Measurements from ENCODE around the gene KLHL17.

Gene KLHL17

DNA sequence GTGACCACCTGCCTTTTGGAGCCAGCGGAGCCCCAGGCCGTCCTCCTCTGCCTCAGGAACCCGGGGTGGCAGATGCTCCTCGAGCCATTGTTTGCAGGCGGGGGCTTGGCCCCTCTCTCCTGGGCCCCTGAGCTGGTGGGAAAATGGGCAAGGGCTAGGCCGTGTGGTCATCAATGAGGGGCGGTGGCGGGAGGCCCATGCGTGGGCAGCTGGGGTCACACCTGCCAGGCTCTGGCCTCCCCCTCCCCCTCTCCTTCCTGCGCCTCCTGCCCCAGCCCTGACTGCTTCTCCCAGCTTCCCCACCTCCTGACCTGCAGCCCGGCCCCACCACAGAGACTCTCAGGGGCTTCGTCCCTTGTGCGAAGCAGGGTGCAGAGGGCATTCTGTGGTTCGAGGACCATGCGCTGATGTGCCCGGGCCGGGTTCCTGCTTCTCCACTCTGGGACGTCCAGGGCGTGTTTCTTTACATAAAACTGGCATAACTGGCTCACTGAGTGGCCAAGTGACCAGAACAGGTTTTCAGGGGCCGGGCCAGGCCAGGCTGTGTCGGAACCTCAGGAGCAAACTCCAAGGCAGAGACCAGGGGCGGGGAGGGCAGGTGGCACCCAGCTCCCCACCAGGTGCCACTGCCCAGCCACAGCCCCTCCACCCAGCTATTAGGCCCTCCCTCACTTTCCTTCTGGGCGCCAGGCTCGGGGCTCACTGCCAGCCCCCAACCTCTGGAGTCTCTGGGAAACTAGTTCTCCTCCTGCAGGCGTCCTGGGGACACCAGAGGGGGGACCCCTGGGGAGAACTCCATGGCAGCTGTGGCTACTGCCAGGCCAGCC lies 27.4 kb upstream of the KLHL17 start:
- TF ChIP-seq CTCF (conservative IDR thresholded peaks at IDR 0.05; ENCODE audit: control insufficient read depth, insufficient read depth, low read depth, low read length): no peak
- no peak overlapping the region for H3K4me3 ChIP-seq (ENCODE audit: control insufficient read depth, low read depth, low read length)
- DNase-seq (ENCODE audit: low read depth): no peak

GRCh38 chr1:933603-933940 lies 26.8 kb upstream of the KLHL17 start:
- no peak for DNase-seq (ENCODE audit: low read depth)
- TF ChIP-seq CTCF (conservative IDR thresholded peaks at IDR 0.05; ENCODE audit: control insufficient read depth, insufficient read depth, low read depth, low read length): no peak

GRCh38 chr1:934991-935750 lies 25.2 kb upstream of the KLHL17 start:
- no peak for DNase-seq (ENCODE audit: low read depth)
- no peak overlapping the region for H3K4me3 ChIP-seq (ENCODE audit: control insufficient read depth, low read depth, low read length)
- TF ChIP-seq CTCF (conservative IDR thresholded peaks at IDR 0.05; ENCODE audit: control insufficient read depth, insufficient read depth, low read depth, low read length): no peak

More at GRCh38 chr1:933603-933940, 26.8 kb upstream of the KLHL17 start:
- H3K4me3 ChIP-seq (ENCODE audit: control insufficient read depth, low read depth, low read length): no peak overlapping the region

DNA sequence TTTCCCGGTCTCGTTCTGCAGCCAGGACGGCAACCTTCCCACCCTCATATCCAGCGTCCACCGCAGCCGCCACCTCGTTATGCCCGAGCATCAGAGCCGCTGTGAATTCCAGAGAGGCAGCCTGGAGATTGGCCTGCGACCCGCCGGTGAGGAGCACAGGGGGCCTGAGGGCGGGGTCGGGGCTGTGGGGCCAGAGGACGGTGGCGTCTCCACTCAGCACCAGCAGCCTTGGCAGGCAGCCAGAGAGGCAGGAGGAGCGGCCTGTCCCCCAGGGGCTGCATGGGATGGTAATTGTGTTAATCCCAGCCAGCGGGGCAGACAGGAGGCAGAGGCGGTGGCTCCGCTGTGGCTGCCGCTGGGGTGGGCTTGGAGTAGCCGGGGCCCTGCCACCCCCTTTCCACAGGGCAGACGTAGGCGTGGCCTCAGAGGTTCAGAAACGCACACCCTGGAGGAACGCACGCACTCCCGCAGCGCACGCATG lies 24.6 kb upstream of the KLHL17 start:
- no peak for DNase-seq (ENCODE audit: low read depth)
- no peak overlapping the region for H3K4me3 ChIP-seq (ENCODE audit: control insufficient read depth, low read depth, low read length)
- TF ChIP-seq CTCF (conservative IDR thresholded peaks at IDR 0.05; ENCODE audit: control insufficient read depth, insufficient read depth, low read depth, low read length): no peak

DNA sequence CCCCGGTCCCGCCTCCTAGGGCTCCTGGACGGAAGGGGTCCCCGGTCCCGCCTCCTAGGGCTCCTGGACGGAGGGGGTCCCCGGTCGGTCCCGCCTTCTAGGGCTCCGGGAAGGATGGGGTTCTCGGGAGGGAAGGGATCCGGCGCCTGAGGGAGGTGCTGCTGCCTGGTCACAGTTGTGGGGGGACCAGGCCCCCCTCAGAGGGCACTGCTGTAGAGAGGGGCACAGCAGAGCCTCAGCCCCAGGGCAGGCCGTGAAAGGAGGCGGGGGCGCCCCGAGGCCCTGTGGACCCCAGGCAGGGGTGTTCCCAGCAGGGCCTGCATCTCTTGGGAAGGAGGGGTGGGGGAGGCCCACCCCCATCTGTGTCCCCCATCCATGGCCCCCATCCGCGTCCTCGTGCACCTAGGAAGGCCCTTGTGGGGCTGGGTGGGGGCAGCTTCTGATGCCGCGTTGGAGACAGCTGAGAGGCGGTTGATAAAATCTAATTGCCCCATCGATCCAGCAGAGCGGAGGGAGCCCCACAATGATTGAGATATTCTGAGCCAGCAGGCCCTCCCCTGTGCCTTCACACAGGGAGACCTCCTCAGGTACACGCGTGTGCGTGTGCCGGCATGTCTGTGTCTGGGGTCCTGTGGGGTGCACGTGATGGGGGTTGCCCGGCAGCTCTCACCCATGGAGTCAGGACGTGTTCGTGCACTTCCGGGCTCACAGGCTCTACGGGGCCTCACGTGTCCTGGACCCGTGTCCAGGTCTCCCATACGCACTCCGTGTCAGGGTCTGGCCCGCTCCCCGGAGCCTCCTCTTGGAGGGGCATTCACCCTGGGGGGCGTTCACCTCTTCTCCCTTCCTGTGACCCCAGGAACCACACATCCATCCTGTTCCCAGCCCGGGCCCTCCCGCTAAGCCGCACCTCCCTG lies 23.8 kb upstream of the KLHL17 start:
- H3K4me3 ChIP-seq (ENCODE audit: control insufficient read depth, low read depth, low read length): no peak overlapping the region
- no peak for TF ChIP-seq CTCF (conservative IDR thresholded peaks at IDR 0.05; ENCODE audit: control insufficient read depth, insufficient read depth, low read depth, low read length)
- DNase-seq (ENCODE audit: low read depth): no peak

DNA sequence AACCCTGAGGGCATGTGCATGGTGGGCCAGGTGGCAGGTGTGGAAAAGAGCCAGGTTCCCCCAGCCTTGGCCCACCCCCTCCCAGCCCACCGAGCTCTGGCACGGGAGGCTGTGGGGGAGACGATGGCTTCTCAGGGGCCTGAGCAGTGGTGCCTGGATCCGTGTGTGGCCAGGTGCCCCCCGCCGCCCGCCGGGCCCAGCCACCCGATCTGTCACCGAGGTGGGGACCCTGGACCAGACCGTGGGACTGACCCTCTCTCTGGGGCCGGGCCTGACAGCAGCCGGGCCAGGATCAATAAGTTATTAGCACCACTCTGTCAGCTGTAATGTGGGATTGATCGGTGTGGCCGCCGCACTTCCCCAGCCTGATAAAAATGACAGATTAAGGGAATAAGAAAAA lies 22.9 kb upstream of the KLHL17 start:
- TF ChIP-seq CTCF (conservative IDR thresholded peaks at IDR 0.05; ENCODE audit: control insufficient read depth, insufficient read depth, low read depth, low read length): no peak
- DNase-seq (ENCODE audit: low read depth): no peak
- H3K4me3 ChIP-seq (ENCODE audit: control insufficient read depth, low read depth, low read length): no peak overlapping the region

Data from fibroblast of mammary gland (primary cell).